Hindlimb muscle (tissue), 1 donor: ENCODE data around the gene LHPP. TPM values are rescaled to one million over a fixed set of nuclear protein-coding genes. Genes with fewer than 3 reads are reported as not detected.

Experiments
- DNase-seq: peaks from one replicate; pipeline ENCODE4 v3.0.0-alpha.2; 2013
- polyA plus RNA-seq: library from polyadenylated mRNA; unstranded; fragments of 120-200 nt; gene quantifications from one replicate; pipeline ENCODE4 v1.2.1, GENCODE V29; 2013; ENCODE audit not compliant: insufficient read length

LHPP gene
- polyA plus RNA-seq, 1 donor = 8.1 TPM

GRCh38 chr10:124559372-124560132 lies 97.9 kb downstream of the LHPP start:
- DNase-seq = no peak

- DNase-seq = peak; percentile 86
Measured at GRCh38 chr10:124560377-124561105, 98.9 kb downstream of the LHPP start.

GRCh38 chr10:124561206-124561605 lies 99.6 kb downstream of the LHPP start:
- no peak for DNase-seq

- DNase-seq = no peak
Measured at GRCh38 chr10:124562425-124563060, 100.9 kb downstream of the LHPP start.

- DNase-seq = no peak
Measured at GRCh38 chr10:124563320-124564040, 101.9 kb downstream of the LHPP start.

- DNase-seq = no peak
Measured at GRCh38 chr10:124564881-124565280, 103.3 kb downstream of the LHPP start.

GRCh38 chr10:124565565-124566221 lies 104.1 kb downstream of the LHPP start:
- peak; percentile 37 for DNase-seq

GRCh38 chr10:124566222-124566888 lies 104.7 kb downstream of the LHPP start:
- DNase-seq = no peak

GRCh38 chr10:124566981-124567835 lies 105.6 kb downstream of the LHPP start:
- no peak for DNase-seq

- no peak for DNase-seq
Measured at GRCh38 chr10:124568339-124568738, 106.7 kb downstream of the LHPP start.

- DNase-seq = no peak
Measured at GRCh38 chr10:124568848-124569622, 107.4 kb downstream of the LHPP start.

- no peak for DNase-seq
Measured at GRCh38 chr10:124569623-124570470, 108.2 kb downstream of the LHPP start.

GRCh38 chr10:124570646-124571045 lies 109.0 kb downstream of the LHPP start:
- no peak for DNase-seq

- DNase-seq = no peak
Measured at GRCh38 chr10:124572751-124573150, 111.1 kb downstream of the LHPP start.

GRCh38 chr10:124573726-124574455 lies 112.3 kb downstream of the LHPP start:
- DNase-seq = no peak

GRCh38 chr10:124574456-124575070 lies 112.9 kb downstream of the LHPP start:
- DNase-seq = no peak
